Upper lobe of left lung (tissue), 6 donors: Measurements from ENCODE around the gene VHLL. TPM values are rescaled to one million over a fixed set of nuclear protein-coding genes. Genes with fewer than 3 reads are reported as not detected.
A peak's percentile ranks its signal among the peaks of the same experiment; 100 is the strongest.

ENCODE experiments used
- ATAC-seq, 2 donors: fragments of 200-7000 bp; cut with Tn5 transposase; one replicate each; pipeline ENCODE4 v1.9.1; 2022; ENCODE audit warnings: mild to moderate bottlenecking in 2 of 2, moderate library complexity in 2 of 2; ENCODE audit not compliant: low FRiP score in 2 of 2
- DNase-seq, 2 donors: peaks; one replicate each; pipeline ENCODE4 v3.0.0-alpha.2; 2019 to 2020
- H3K27ac ChIP-seq, 4 donors: fragments of 200-600 bp; sonication (generic); one replicate each; pipeline ENCODE4 v1.5.1; 2016 to 2019
- H3K27me3 ChIP-seq, 4 donors: fragments of 200-600 bp; sonication (generic); one replicate each; pipeline ENCODE4 v1.5.1; 2017 to 2019
- H3K36me3 ChIP-seq, 4 donors: fragments of 200-600 bp; sonication (generic); one replicate each; pipeline ENCODE4 v1.5.1; 2016 to 2019
- H3K4me1 ChIP-seq, 4 donors: fragments of 200-600 bp; sonication (generic); one replicate each; pipeline ENCODE4 v1.5.1; 2018 to 2019
- H3K4me3 ChIP-seq, 4 donors: fragments of 200-600 bp; sonication (generic); one replicate each; pipeline ENCODE4 v1.5.1; 2017 to 2019; ENCODE audit warnings: mild to moderate bottlenecking in 2 of 4, moderate library complexity in 1 of 4
- H3K9me3 ChIP-seq, 4 donors: fragments of 200-600 bp; sonication (generic); one replicate each; pipeline ENCODE4 v1.5.1; 2018 to 2019
- CTCF ChIP-seq, 6 experiments: fragments of 450-650 bp in 4 of 6; fragments of 200-600 bp in 2 of 6; sonication (generic) in 2 of 6; IDR thresholded peaks; one replicate each; pipeline ENCODE4 v1.5.1; 2016 to 2019; ENCODE audit warnings: antibody characterized with exemption in 6 of 6
- EP300 ChIP-seq, 4 donors: sonication (generic); formaldehyde crosslinking; IDR thresholded peaks; one replicate each; pipeline ENCODE4 v1.5.1; 2017; ENCODE audit warnings: antibody characterized with exemption in 4 of 4, control low read depth in 2 of 4
- POLR2A ChIP-seq, 4 donors: fragments of 450-650 bp; IDR thresholded peaks; one replicate each; pipeline ENCODE4 v1.5.1; 2016 to 2017; ENCODE audit warnings: antibody characterized with exemption in 4 of 4, mild to moderate bottlenecking in 2 of 4
- POLR2AphosphoS5 ChIP-seq, 2 donors: sonication (generic); formaldehyde crosslinking; IDR thresholded peaks; one replicate each; pipeline ENCODE4 v1.5.1; 2017; ENCODE audit warnings: antibody characterized with exemption in 2 of 2
- WGBS, 2 donors: methylation state at CpG; one replicate each; pipeline ENCODE4 v1.1.5; 2017 to 2018; 5-methylcytosine and 5-hydroxymethylcytosine counted together
- total RNA-seq, 6 donors: library from RNA; depleted of rRNA in 4 of 6; stranded (reverse); fragments of >200 nt in 4 of 6; gene quantifications; one replicate each; pipeline versions ENCODE4 v1.1.0 to v1.2.1, GENCODE V29; 2016 to 2021
- donor health status: DM: no; HTN: no; CAD: no; lungs with moderate emphysema.
- donor health status: DM: no; HTN: yes; CAD: no; lungs with severe emphysema.

Gene VHLL
- total RNA-seq, 6 donors from 2014 or later: 7.3 TPM; not detected in 5

- DNase-seq: peak; percentile 98
- H3K9me3 ChIP-seq: no peaks in the 10 kb centered on the region
- peak; percentile 95 to 97 for ATAC-seq
- peaks cover 3 to 16% (median 11%) of the 10 kb centered on the region in 4 donors for H3K36me3 ChIP-seq
- peaks cover 21 to 37% (median 30%) of the 10 kb centered on the region in 4 donors for H3K4me1 ChIP-seq
- peak within 1 kb of the TSS; percentile 90 to 96 (median 94) for H3K27ac ChIP-seq
- H3K27me3 ChIP-seq: no peaks in the 10 kb centered on the region
- peak within 1 kb of the TSS; percentile 71 to 93 (median 83) for H3K4me3 ChIP-seq
- WGBS, 2 donors: 0% methylated on average over 38 to 45 of the region's 50 CpGs
- TF ChIP-seq EP300 (IDR thresholded peaks at IDR 0.05) (no peak), CTCF (IDR thresholded peaks at IDR 0.05) (peak in 1 of 6 experiments; percentile 16), POLR2A (IDR thresholded peaks at IDR 0.05) (peak in 3 of 4 donors; percentile 78 to 95 (median 89)), POLR2AphosphoS5 (IDR thresholded peaks at IDR 0.05) (peak; percentile 89 to 94)
Observed at GRCh38 chr1:156282479-156283222, 16.5 kb downstream of the VHLL start, which contains the start of gene SMG5. SMG5 (minus strand) TSS chr1:156282825; CDS start chr1:156282680, 145 bp downstream.

GRCh38 chr1:156281693-156282478, 17.2 kb downstream of the VHLL start:
- H3K4me1 ChIP-seq: peaks cover 21 to 40% (median 32%) of the 10 kb centered on the region in 4 donors
- peak overlapping the region; percentile 90 to 96 (median 94) for H3K27ac ChIP-seq
- TF ChIP-seq CTCF (IDR thresholded peaks at IDR 0.05): no peak
- TF ChIP-seq POLR2AphosphoS5 (IDR thresholded peaks at IDR 0.05): no peak
- TF ChIP-seq POLR2A (IDR thresholded peaks at IDR 0.05): no peak
- no peak for TF ChIP-seq EP300 (IDR thresholded peaks at IDR 0.05)
- peaks cover 4 to 24% (median 17%) of the 10 kb centered on the region in 4 donors for H3K36me3 ChIP-seq
- 8 to 10% methylated on average over 22 of the region's 22 CpGs for WGBS, 2 donors
- H3K9me3 ChIP-seq: no peaks in the 10 kb centered on the region
- DNase-seq: peak in 1 of 2 donors; percentile 33
- no peak for ATAC-seq
- peak overlapping the region; percentile 59 to 93 (median 80) for H3K4me3 ChIP-seq
- no peaks in the 10 kb centered on the region for H3K27me3 ChIP-seq

GRCh38 chr1:156281281-156281680, 17.8 kb downstream of the VHLL start:
- peaks cover 5 to 30% (median 23%) of the 10 kb centered on the region in 4 donors for H3K36me3 ChIP-seq
- no peaks in the 10 kb centered on the region for H3K27me3 ChIP-seq
- TF ChIP-seq POLR2A (IDR thresholded peaks at IDR 0.05) (no peak), POLR2AphosphoS5 (IDR thresholded peaks at IDR 0.05) (no peak), CTCF (IDR thresholded peaks at IDR 0.05) (no peak), EP300 (IDR thresholded peaks at IDR 0.05) (no peak)
- H3K4me3 ChIP-seq: peak overlapping the region in 2 of 4 donors; percentile 89 to 93
- 26 to 27% methylated on average over 7 to 8 of the region's 8 CpGs for WGBS, 2 donors
- ATAC-seq: peak in 1 of 2 donors; percentile 20
- peaks cover 23 to 42% (median 33%) of the 10 kb centered on the region in 4 donors for H3K4me1 ChIP-seq
- peak overlapping the region in 1 of 4 donors; percentile 96 for H3K27ac ChIP-seq
- H3K9me3 ChIP-seq: no peaks in the 10 kb centered on the region
- no peak for DNase-seq

GRCh38 chr1:156279837-156280236, 19.3 kb downstream of the VHLL start:
- DNase-seq (no peak), ATAC-seq (no peak)
- H3K27me3 ChIP-seq: no peaks in the 10 kb centered on the region
- H3K4me3 ChIP-seq: no peak overlapping the region
- peaks cover 15 to 44% (median 36%) of the 10 kb centered on the region in 4 donors for H3K36me3 ChIP-seq
- no peak overlapping the region for H3K27ac ChIP-seq
- WGBS, 2 donors: 93 to 95% methylated on average over 3 of the region's 3 CpGs
- TF ChIP-seq CTCF (IDR thresholded peaks at IDR 0.05): no peak
- TF ChIP-seq POLR2A (IDR thresholded peaks at IDR 0.05): no peak
- TF ChIP-seq EP300 (IDR thresholded peaks at IDR 0.05): no peak
- no peak for TF ChIP-seq POLR2AphosphoS5 (IDR thresholded peaks at IDR 0.05)
- no peaks in the 10 kb centered on the region for H3K9me3 ChIP-seq
- H3K4me1 ChIP-seq: peaks cover 23 to 40% (median 34%) of the 10 kb centered on the region in 4 donors
